GM21423 (cell line): ENCODE data around the gene PTPN14.

Source experiments
- ATAC-seq: cut with Tn5 transposase; IDR thresholded peaks from one replicate; pipeline ENCODE4 v1.9.1; 2021; ENCODE audit warnings: mild to moderate bottlenecking, moderate library complexity; ENCODE audit not compliant: unreplicated experiment

The PTPN14 gene

GRCh38 chr1:214380396-214380795 lies 171.0 kb downstream of the PTPN14 start:
- no peak for ATAC-seq

GRCh38 chr1:214379236-214379970 lies 172.0 kb downstream of the PTPN14 start:
- no peak for ATAC-seq

DNA sequence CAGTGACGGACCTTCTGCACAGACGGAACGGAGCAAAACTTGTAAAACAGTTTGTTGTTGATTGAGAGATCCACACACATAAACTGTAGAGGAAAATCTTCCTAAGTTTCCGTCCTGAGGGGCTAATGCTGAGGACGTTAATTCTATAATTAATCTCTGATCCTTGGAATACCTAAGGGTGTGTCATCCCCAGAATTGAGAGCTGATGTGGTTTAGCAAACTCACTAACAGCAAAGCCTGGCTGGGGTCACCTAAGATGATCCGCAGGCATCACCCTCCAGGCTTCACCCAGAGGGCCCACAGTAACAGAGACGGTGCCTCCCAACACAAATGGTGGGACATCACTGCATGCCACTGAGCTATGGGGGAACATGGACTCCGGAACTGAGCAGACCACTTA lies 172.9 kb downstream of the PTPN14 start:
- no peak for ATAC-seq

DNA sequence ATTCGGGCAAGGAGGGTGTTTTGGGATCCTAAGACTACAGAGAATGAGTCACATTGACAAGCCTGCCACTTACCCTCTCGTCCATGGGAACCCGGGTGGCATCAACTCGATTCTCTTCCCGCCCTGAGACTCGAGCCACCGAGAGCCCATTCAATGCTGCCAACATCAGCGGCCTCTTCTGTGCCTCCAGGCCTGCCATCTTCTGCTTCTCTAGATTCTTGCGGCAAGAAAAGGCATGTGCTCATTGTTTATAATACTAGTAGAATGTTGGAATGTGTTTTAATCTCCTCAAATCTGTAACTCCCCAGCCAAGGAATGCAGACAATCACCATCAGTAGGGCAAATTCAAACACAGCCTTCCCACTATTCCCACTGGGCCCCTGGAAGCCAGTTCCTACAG lies 173.5 kb downstream of the PTPN14 start:
- no peak for ATAC-seq

DNA sequence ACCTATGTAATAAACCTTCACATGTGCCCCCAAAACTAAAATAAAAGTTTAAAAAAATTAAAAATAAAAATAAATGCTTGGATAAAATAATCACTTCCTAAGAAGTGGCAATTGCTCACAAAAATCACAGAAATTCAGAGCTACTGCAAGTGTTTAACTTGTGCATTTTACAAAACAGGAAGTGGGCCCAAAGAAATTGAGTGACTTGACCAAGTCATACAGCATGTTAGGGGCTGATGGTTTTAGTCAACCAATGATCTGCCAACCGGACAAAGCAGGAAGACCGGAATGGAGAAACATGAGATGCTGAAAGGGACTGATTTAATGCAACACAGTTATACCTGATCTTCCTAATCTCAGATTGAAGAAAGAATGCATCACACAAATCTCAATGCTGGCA lies 173.9 kb downstream of the PTPN14 start:
- no peak for ATAC-seq

GRCh38 chr1:214372092-214372491 lies 179.3 kb downstream of the PTPN14 start:
- no peak for ATAC-seq

DNA sequence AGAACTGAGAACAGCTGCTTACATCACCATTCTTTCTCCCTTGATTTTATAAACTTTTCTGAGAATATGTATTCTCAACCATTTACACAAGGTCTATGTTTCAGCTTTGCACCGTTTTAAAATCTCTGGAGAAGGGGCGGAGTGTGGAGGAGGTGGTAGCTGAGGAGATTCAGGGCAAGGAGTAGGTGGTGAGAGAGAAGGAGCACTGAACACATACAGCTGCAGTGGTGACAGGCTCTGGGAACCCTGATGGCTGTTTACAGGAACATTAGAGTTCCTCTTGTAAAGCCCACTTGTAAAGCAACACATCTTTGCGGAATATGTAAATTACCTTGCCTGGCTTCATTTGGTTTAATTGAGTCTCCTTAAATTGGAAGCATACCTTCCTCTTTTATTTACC lies 180.8 kb downstream of the PTPN14 start:
- no peak for ATAC-seq

DNA sequence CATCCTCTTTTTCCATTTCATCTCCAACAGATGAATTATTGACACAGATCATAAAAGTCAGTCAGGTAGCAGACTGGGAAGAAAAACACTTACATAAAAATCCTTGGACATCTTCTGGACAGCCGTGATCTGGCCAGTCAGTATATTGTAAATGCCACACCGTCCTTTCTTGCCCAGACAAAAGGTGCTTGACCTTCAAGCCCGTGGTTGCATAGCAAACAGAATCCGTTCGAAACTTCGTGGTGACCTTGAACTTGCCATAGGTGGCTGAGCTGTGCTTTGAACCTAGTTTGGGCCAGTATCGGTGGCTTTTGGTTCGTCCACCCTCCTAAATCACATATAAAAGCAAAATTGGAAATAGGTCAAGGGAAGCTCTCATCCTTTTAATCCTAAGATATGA lies 182.0 kb downstream of the PTPN14 start:
- no peak for ATAC-seq

GRCh38 chr1:214367841-214368240 lies 183.6 kb downstream of the PTPN14 start:
- ATAC-seq = peak; percentile 66

DNA sequence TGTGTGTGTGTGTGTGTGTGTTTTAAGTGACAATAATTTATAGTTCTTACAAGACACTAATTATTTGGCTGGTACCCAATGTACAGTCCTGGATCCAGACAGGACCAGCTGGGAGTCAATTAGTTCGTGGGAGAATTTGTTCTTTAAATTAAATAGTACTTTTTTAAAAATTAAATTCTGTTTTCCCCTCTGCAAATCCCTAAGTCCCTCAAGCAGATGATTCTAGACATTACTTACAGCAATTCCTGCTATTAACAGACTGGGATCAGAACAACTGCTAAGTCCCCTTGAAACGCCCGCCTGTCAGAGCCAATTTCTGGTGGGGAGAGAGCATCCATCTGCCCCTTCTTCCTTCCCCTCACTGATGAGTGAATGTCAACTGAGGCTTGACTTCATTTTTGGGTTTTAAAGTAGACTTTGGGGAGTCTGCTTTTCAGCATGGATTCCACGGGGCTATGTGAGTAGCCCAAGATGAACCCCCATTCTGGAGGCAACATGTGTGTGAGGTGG lies 186.6 kb downstream of the PTPN14 start:
- ATAC-seq = no peak

- no peak for ATAC-seq
Measured at GRCh38 chr1:214364386-214364785, 187.0 kb downstream of the PTPN14 start.

- no peak for ATAC-seq
Measured at GRCh38 chr1:214363386-214363785, 188.0 kb downstream of the PTPN14 start.

- ATAC-seq = no peak
Measured at GRCh38 chr1:214362188-214362882, 189.1 kb downstream of the PTPN14 start.

GRCh38 chr1:214361636-214362035 lies 189.8 kb downstream of the PTPN14 start:
- no peak for ATAC-seq

DNA sequence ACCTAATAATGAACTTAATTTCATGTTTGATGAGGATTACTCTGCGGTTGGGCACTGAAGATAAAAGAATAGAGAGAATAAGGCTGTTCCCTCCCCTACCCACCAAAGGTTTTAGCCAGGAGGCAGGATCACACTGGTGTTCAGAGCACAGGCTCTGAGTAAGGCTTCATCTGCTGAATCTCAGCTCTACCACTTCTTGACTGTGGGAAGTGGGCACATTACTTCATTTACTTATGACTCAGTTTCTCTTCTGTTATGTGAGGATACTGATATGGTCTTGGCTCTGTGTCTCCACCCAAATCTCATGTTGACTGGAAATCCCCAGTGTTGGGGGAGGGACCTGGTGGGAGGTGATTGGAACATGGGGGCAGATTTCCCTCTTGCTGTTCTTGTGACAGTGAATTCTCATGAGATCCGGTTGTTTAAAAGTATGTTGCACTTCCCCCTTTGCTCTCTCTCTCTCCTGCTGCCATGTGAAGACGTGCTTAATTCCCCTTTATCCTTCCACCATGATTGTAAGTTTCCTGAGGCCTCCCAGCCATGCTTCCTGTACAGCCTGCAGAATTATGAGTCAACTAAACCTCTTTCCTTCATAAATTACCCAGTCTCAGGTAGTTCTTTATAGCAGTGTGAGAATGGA lies 190.8 kb downstream of the PTPN14 start:
- ATAC-seq = no peak

GRCh38 chr1:214360116-214360515 lies 191.3 kb downstream of the PTPN14 start:
- ATAC-seq = no peak

- no peak for ATAC-seq
Measured at GRCh38 chr1:214354440-214355148, 196.8 kb downstream of the PTPN14 start.

GRCh38 chr1:214352838-214353237 lies 198.6 kb downstream of the PTPN14 start:
- ATAC-seq = no peak

- no peak for ATAC-seq
Measured at GRCh38 chr1:214351551-214352277, 199.7 kb downstream of the PTPN14 start.

GRCh38 chr1:214349781-214350180 lies 201.6 kb downstream of the PTPN14 start:
- ATAC-seq = no peak

- no peak for ATAC-seq
Measured at GRCh38 chr1:214349008-214349407, 202.4 kb downstream of the PTPN14 start.
